SK-N-DZ (cell line): ENCODE results near the gene KRTAP4-3.
"Not testable (repeated sequence)": the region's sequence is repeated elsewhere in the genome, so short reads cannot be mapped to it uniquely, and the experiment has no call there.

ENCODE experiments used
- DNase-seq: peaks from one replicate; pipeline ENCODE4 v3.0.0-alpha.2; 2015; ENCODE audit warnings: low spot score
- small RNA-seq, 2 experiments: library from RNA; depleted of rRNA; stranded (forward); fragments of <200 nt; gene quantifications; one replicate each; pipeline ENCODE3, GENCODE V24; 2014

KRTAP4-3 gene

GRCh38 chr17:41119696-41120690, 48.0 kb downstream of the KRTAP4-3 start:
- not testable (repeated sequence) for DNase-seq

GRCh38 chr17:41118721-41119120, 49.3 kb downstream of the KRTAP4-3 start:
- DNase-seq, result no peak

GRCh38 chr17:41117846-41118386, 50.1 kb downstream of the KRTAP4-3 start, which contains the start of gene KRTAP4-11:
KRTAP4-11 (minus strand) TSS chr17:41118373; CDS start chr17:41118315, 58 bp downstream.
- DNase-seq, result not testable (repeated sequence)

Small RNAs within 50 kb of the gene (small RNA-seq; reads per million reads assigned to genes)
- gene KRTAP4-17P, result 0 reads per million in 2 experiments
